Osteoblast (primary cell): ENCODE results near the gene GBP6. TPM values are rescaled to one million over a fixed set of nuclear protein-coding genes. Genes with fewer than 3 reads are reported as not detected.
"Not testable (repeated sequence)": the region's sequence is repeated elsewhere in the genome, so short reads cannot be mapped to it uniquely, and the experiment has no call there.

Experiments
- DNase-seq: peaks from one replicate; pipeline ENCODE4 v3.0.0; 2011; ENCODE audit warnings: low spot score, mixed read lengths; ENCODE audit not compliant: insufficient read length; ENCODE audit errors: missing footprints
- H2AFZ ChIP-seq: 2 replicates; pipeline ENCODE4 v1.6.0; 2011; ENCODE audit warnings: mild to moderate bottlenecking, low read length
- H3K27ac ChIP-seq: 2 replicates; pipeline ENCODE4 v1.5.1; 2011; ENCODE audit warnings: mild to moderate bottlenecking, low read depth, low read length, moderate library complexity
- H3K27me3 ChIP-seq: 2 replicates; pipeline ENCODE4 v1.6.0; 2012; ENCODE audit warnings: mild to moderate bottlenecking, control low read depth, inconsistent platforms, low read length, moderate library complexity; ENCODE audit not compliant: insufficient read depth
- H3K36me3 ChIP-seq: 2 replicates; pipeline ENCODE4 v1.5.1; 2011; ENCODE audit warnings: mild to moderate bottlenecking, low read length, control low read depth, moderate library complexity; ENCODE audit not compliant: insufficient read depth
- H3K4me1 ChIP-seq: 2 replicates; pipeline ENCODE4 v1.5.1; 2011; ENCODE audit warnings: mild to moderate bottlenecking, low read length, control low read depth, moderate library complexity; ENCODE audit not compliant: insufficient read depth
- H3K4me2 ChIP-seq: 2 replicates; pipeline ENCODE4 v1.6.0; 2011; ENCODE audit warnings: mild to moderate bottlenecking, low read length; ENCODE audit not compliant: insufficient read depth
- H3K4me3 ChIP-seq: fragments of 200-600 bp; sonication (generic); 3 replicates; pipeline ENCODE4 v1.5.1; 2012; ENCODE audit warnings: mild to moderate bottlenecking, low read length, inconsistent platforms; ENCODE audit not compliant: insufficient read depth
- H3K79me2 ChIP-seq: 2 replicates; pipeline ENCODE4 v1.6.0; 2012; ENCODE audit warnings: mild to moderate bottlenecking, low read length, control low read depth, inconsistent platforms; ENCODE audit not compliant: insufficient read depth
- H3K9me3 ChIP-seq: 2 replicates; pipeline ENCODE4 v1.5.1; 2011; ENCODE audit warnings: low read depth, low read length, control low read depth
- H4K20me1 ChIP-seq: 2 replicates; pipeline ENCODE4 v1.6.0; 2012; ENCODE audit warnings: mild to moderate bottlenecking, low read length, control low read depth; ENCODE audit not compliant: insufficient read depth
- total RNA-seq: library from RNA; depleted of rRNA; stranded (reverse); fragments of >200 nt; gene quantifications from 2 replicates; pipeline ENCODE4 v1.2.3, GENCODE V29; 2012
- TF ChIP-seq, protein P1 (sequence below): IDR thresholded peaks from 2 replicates; pipeline ENCODE4 v1.5.1; 2011; ENCODE audit warnings: mild to moderate bottlenecking, low read depth, low read length, moderate library complexity; ENCODE audit errors: extremely low read depth

GBP6 gene
- total RNA-seq, 1 donor = not detected

- H3K79me2 ChIP-seq = no peaks in the 10 kb centered on the region
- TF ChIP-seq, protein P1, sequence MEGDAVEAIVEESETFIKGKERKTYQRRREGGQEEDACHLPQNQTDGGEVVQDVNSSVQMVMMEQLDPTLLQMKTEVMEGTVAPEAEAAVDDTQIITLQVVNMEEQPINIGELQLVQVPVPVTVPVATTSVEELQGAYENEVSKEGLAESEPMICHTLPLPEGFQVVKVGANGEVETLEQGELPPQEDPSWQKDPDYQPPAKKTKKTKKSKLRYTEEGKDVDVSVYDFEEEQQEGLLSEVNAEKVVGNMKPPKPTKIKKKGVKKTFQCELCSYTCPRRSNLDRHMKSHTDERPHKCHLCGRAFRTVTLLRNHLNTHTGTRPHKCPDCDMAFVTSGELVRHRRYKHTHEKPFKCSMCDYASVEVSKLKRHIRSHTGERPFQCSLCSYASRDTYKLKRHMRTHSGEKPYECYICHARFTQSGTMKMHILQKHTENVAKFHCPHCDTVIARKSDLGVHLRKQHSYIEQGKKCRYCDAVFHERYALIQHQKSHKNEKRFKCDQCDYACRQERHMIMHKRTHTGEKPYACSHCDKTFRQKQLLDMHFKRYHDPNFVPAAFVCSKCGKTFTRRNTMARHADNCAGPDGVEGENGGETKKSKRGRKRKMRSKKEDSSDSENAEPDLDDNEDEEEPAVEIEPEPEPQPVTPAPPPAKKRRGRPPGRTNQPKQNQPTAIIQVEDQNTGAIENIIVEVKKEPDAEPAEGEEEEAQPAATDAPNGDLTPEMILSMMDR = no peak
- no peak overlapping the region for H3K4me3 ChIP-seq
- H3K4me1 ChIP-seq = no peaks in the 10 kb centered on the region
- H3K27me3 ChIP-seq = no peaks in the 10 kb centered on the region
- no peak overlapping the region for H3K27ac ChIP-seq
- no peak overlapping the region for H3K4me2 ChIP-seq
- no peaks in the 10 kb centered on the region for H4K20me1 ChIP-seq
- no peak overlapping the region for H2AFZ ChIP-seq
- no peaks in the 10 kb centered on the region for H3K36me3 ChIP-seq
- DNase-seq = no peak
- no peaks in the 10 kb centered on the region for H3K9me3 ChIP-seq
Observed at GRCh38 chr1:89394851-89395250, 31.0 kb downstream of the GBP6 start.

DNA sequence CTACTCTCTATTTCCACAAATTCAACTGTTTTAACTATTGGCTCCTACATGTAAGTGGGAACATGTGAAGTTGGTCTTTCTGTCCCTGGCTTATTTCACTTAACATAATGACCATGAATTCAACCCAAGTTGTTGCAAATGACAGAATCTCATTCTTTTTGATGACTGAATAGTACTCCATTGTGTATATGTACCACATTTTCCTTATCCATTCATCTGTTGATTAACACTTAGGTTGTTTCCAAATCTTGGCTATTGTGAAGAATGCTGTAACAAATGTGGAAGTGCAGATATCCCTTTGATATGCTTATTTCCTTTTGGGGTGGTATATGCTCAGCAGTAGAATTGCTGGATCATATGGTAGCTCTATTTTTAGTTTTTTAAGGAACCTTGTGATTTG, 33.0 kb downstream of the GBP6 start:
- Histone ChIP-seq H4K20me1 (no peaks in the 10 kb centered on the region), H2AFZ (no peak overlapping the region), H3K4me2 (no peak overlapping the region), H3K36me3 (no peaks in the 10 kb centered on the region), H3K4me3 (no peak overlapping the region), H3K79me2 (no peaks in the 10 kb centered on the region), H3K9me3 (no peaks in the 10 kb centered on the region), H3K27ac (no peak overlapping the region), H3K27me3 (no peaks in the 10 kb centered on the region), H3K4me1 (no peaks in the 10 kb centered on the region)
- TF ChIP-seq, protein P1 = no peak
- no peak for DNase-seq

- Histone ChIP-seq H4K20me1 (no peaks in the 10 kb centered on the region), H2AFZ (no peak overlapping the region), H3K79me2 (no peaks in the 10 kb centered on the region), H3K4me3 (no peak overlapping the region), H3K4me1 (no peaks in the 10 kb centered on the region), H3K9me3 (no peaks in the 10 kb centered on the region), H3K36me3 (no peaks in the 10 kb centered on the region), H3K27ac (no peak overlapping the region), H3K4me2 (no peak overlapping the region), H3K27me3 (no peaks in the 10 kb centered on the region)
- TF ChIP-seq, protein P1 = no peak
- DNase-seq = no peak
Observed at GRCh38 chr1:89405275-89405929, 41.5 kb downstream of the GBP6 start.

- Histone ChIP-seq H2AFZ (peak overlapping the region; percentile 50), H3K9me3 (no peaks in the 10 kb centered on the region), H3K36me3 (no peaks in the 10 kb centered on the region), H3K4me3 (peak overlapping the region; percentile 44), H4K20me1 (no peaks in the 10 kb centered on the region), H3K4me2 (peak overlapping the region; percentile 27), H3K27ac (no peak overlapping the region), H3K4me1 (no peaks in the 10 kb centered on the region), H3K27me3 (no peaks in the 10 kb centered on the region), H3K79me2 (no peaks in the 10 kb centered on the region)
- no peak for DNase-seq
- TF ChIP-seq, protein P1 = no peak
Observed at GRCh38 chr1:89407360-89407759, 43.5 kb downstream of the GBP6 start.

DNA sequence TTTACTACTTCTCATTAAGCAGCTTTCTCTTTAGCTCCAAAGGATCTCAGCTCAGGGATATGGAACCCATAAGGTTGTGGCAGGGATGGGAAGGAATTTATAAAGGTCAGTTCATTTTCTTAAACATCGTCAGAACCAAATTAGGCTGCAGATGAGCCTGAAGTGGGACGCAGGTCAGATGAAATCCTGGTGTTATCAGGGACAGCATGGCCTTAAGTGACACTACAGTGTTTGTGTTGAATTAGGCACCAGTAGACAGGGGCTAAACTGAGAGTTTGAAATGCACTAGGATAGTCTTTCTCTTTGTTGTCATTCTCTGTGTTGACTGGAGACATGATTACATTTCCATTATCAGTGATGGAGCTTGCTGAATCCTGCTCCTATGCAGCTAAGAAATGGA, 43.9 kb downstream of the GBP6 start:
- not testable (repeated sequence) for H3K4me1 ChIP-seq, H3K27me3 ChIP-seq, H3K27ac ChIP-seq, H3K79me2 ChIP-seq, H4K20me1 ChIP-seq, DNase-seq, H3K9me3 ChIP-seq, H3K36me3 ChIP-seq
- Histone ChIP-seq H3K4me2 (peak overlapping the region; percentile 27), H2AFZ (peak overlapping the region; percentile 50), H3K4me3 (peak overlapping the region; percentile 44)
